ENCODE measurements around the gene NDUFS7.
"Not testable (repeated sequence)": the region's sequence is repeated elsewhere in the genome, so short reads cannot be mapped to it uniquely, and the experiment has no call there.

Gene NDUFS7

DNA sequence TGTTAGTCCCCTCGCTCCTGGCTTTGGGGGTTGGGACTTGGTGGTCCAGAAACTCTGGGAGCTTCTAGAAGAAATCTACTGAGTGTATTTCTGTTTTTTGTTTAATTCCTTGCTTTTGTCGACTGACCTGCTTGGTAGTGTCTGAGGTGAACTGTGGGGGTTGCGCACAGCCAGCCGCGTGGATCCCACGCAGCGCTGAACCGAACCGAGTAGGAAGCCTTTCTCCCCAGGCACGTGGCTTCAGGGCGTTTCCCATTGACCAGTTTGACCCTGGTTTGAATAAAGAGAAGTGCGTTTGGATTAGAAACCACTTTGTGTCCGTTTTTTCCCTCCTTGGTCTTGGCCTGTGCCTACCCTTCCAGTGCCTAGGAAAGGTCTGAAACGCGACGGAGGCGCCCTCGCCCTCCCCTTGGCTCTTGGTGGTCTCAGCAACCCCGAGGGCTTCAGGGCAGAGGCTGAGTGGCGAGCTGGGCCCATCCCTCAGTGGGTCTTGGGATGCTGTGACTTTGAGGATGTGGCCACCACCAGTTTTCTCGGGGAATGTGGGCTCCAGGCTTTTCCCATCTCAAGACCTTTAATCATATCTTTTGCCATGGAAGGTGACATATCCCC is 51.8 kb downstream of the NDUFS7 start:
- no peak for DNase-seq (ENCODE audit: low spot score)
- in situ Hi-C loops (cut with MboI; ENCODE audit: low pct_unique_long_range_greater_than_20kb, low sequenced_read_pairs, unreplicated experiment) = no loop called here
- TF ChIP-seq, protein P1, sequence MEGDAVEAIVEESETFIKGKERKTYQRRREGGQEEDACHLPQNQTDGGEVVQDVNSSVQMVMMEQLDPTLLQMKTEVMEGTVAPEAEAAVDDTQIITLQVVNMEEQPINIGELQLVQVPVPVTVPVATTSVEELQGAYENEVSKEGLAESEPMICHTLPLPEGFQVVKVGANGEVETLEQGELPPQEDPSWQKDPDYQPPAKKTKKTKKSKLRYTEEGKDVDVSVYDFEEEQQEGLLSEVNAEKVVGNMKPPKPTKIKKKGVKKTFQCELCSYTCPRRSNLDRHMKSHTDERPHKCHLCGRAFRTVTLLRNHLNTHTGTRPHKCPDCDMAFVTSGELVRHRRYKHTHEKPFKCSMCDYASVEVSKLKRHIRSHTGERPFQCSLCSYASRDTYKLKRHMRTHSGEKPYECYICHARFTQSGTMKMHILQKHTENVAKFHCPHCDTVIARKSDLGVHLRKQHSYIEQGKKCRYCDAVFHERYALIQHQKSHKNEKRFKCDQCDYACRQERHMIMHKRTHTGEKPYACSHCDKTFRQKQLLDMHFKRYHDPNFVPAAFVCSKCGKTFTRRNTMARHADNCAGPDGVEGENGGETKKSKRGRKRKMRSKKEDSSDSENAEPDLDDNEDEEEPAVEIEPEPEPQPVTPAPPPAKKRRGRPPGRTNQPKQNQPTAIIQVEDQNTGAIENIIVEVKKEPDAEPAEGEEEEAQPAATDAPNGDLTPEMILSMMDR (IDR thresholded peaks at IDR 0.05; ENCODE audit: extremely low read depth, insufficient read depth, missing control alignments) = no peak

DNA sequence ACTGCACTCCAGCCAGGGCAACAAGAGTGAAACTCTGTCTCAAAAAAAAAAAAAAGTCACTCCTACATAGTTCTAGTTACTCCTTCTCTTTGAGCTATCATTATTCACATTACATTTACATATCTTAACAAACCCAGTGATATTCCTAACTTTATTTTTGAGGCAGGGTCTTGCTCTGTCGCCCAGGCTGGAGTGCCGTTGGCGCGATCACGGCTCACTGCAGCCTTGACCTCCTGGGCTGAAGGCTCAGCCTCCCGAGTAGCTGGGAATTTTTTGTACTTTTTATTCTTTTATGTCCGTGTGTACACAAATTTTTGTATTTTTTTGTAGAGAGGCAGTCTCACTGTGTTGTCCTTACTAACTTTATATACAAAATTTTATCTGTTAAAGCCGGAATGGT is 53.9 kb downstream of the NDUFS7 start:
- in situ Hi-C loops (cut with MboI; ENCODE audit: low pct_unique_long_range_greater_than_20kb, low sequenced_read_pairs, unreplicated experiment) = no loop called here
- TF ChIP-seq, protein P1 (IDR thresholded peaks at IDR 0.05; ENCODE audit: extremely low read depth, insufficient read depth, missing control alignments) = no peak
- DNase-seq (ENCODE audit: low spot score) = no peak

DNA sequence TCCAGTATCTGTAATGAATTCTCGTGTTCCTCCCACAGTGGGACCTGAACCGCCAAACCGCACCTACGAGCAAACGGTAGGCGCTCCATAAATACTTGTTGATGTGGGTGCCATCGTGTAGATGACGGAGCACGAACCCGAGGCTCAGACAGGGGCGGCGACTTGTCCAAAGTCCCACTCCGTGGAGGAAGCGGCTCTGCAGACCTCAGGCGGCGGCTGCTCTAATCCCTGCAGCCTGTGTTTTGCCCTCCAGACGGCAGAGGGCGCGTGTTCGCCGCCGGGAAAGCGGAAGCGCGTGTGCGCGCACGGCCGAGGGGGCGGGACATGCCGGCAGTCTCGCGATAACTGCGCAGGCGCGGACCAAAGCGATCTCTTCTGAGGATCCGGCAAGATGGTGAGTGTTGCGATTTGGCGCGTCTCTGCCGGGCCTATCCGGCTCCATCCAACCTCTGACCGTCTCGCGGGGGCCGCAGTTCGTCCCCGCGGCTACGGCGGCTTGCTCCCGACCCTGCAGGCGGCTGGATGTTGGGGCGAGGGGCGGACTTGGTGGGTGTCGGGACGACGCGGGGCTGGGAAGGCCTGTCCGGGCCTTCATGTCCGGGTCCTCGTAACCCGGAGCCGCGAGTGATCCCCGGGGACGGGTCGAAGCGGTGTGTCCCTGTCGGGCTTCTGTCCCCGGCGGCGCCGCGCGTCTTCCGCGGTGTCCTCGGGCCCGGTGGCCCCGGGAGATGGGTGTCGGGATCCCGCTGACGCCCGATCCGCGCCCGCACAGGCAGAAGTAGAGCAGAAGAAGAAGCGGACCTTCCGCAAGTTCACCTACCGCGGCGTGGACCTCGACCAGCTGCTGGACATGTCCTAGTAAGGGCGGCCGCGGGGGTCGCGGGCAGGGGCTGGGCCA is 54.6 kb downstream of the NDUFS7 start, which contains the start of gene RPS15:
RPS15 (plus strand) TSS at position 362 of the 898 bp plus-strand sequence; CDS start at position 392, 30 bp downstream.
- peak; percentile 99 for DNase-seq (ENCODE audit: low spot score)
- TF ChIP-seq, protein P1 (IDR thresholded peaks at IDR 0.05; ENCODE audit: extremely low read depth, insufficient read depth, missing control alignments) = peak; percentile 99
- in situ Hi-C loops (cut with MboI; ENCODE audit: low pct_unique_long_range_greater_than_20kb, low sequenced_read_pairs, unreplicated experiment) = no loop called here

DNA sequence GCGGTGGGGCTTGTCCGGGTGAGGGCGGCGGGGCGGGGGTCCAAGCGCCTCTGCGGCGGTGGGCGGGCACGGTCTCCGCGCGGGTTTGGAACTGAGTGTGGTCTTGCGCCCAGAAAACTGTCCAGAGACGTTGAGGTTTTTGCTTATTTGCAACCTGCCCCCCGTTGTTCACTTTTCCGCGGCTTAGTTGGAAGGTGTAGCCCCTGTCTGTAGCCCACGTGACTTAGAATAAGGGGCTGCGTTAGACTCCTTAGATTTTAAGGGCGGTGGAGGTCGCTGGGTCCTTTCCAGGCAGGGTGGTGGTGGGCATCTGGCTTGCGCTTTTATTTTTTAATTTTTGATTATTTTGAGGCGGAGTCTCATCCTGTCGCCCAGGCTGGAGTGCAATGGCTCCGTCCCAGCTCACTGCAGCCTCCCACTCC is 55.2 kb downstream of the NDUFS7 start:
- in situ Hi-C loops (cut with MboI; ENCODE audit: low pct_unique_long_range_greater_than_20kb, low sequenced_read_pairs, unreplicated experiment) = no loop called here
- no peak for DNase-seq (ENCODE audit: low spot score)
- TF ChIP-seq, protein P1 (IDR thresholded peaks at IDR 0.05; ENCODE audit: extremely low read depth, insufficient read depth, missing control alignments) = no peak

DNA sequence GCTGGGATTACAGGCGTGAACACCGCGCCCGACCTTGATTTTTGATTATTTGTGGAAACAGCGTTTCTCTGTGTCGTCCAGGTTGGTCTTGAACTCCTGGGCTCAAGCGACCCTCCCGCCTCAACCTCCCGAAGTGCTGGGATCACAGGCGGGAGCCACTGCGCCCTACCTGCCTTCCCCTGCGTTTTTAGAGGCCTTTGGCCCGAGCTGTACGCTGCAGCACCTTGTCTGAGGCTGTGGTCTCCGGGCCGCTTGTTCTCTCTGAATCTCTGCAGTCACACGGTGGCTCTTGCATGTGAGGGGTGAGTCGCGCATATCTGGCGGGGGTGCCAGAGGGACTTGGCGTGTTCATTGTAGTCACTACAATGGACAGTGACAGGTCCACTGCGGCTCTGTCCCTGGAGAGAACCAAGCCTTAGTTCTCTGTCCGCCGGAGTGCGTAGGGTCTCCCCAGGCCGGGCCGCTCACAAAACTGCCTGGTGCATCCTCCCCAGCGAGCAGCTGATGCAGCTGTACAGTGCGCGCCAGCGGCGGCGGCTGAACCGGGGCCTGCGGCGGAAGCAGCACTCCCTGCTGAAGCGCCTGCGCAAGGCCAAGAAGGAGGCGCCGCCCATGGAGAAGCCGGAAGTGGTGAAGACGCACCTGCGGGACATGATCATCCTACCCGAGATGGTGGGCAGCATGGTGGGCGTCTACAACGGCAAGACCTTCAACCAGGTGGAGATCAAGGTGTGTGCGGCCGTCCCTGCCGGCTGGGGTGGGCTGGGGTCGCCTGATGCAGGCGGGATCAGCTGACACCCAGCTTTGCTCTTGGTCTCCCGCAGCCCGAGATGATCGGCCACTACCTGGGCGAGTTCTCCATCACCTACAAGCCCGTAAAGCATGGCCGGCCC is 56.1 kb downstream of the NDUFS7 start:
- in situ Hi-C loops (cut with MboI; ENCODE audit: low pct_unique_long_range_greater_than_20kb, low sequenced_read_pairs, unreplicated experiment); DNase-seq (ENCODE audit: low spot score): not testable (repeated sequence)

DNA sequence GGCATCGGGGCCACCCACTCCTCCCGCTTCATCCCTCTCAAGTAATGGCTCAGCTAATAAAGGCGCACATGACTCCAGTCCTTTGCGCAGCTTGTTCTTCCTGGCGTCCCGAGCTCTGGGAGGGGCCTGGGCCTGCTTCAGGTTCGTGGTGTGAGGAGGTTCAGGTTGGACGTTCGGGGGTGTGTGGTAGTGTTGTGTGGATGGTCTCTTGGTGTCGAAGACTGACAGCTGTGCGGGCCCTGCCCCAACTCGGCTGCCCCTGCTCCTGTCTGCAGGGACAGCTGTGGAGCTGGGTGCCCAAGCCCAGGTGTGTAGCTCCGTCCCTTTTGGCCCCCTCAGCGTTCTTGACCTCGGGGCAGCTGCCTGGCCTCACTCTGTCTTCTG is 56.7 kb downstream of the NDUFS7 start:
- DNase-seq (ENCODE audit: low spot score) = no peak
- TF ChIP-seq, protein P1 (IDR thresholded peaks at IDR 0.05; ENCODE audit: extremely low read depth, insufficient read depth, missing control alignments) = no peak
- in situ Hi-C loops (cut with MboI; ENCODE audit: low pct_unique_long_range_greater_than_20kb, low sequenced_read_pairs, unreplicated experiment) = no loop called here
